Activated CD4-positive, alpha-beta memory T cell treated with anti-CD3 and anti-CD28 coated beads for 36 hours (primary cell): ENCODE results near the gene USP48. TPM values are rescaled to one million over a fixed set of nuclear protein-coding genes. Genes with fewer than 3 reads are reported as not detected.
"Not testable (repeated sequence)": the region's sequence is repeated elsewhere in the genome, so short reads cannot be mapped to it uniquely, and the experiment has no call there.

Source experiments
- CTCF ChIA-PET: fragments of 350-600 bp; sonication (Branson Sonifier 250); formaldehyde crosslinking; loops from one replicate; lab custom pipeline; 2021; ENCODE audit warnings: antibody characterized with exemption, inconsistent platforms; lab: Charles Lee
- POLR2A ChIA-PET: fragments of 350-600 bp; sonication (Branson Sonifier 250); formaldehyde crosslinking; loops from one replicate; lab custom pipeline; 2021; ENCODE audit warnings: antibody characterized with exemption; lab: Charles Lee
- DNase-seq: peaks from one replicate; pipeline ENCODE4 v3.0.0-alpha.2; 2020
- H3K27ac Mint-ChIP-seq: one replicate; pipeline ENCODE4 v1.8.0; 2021; ENCODE audit warnings: mixed read lengths
- H3K27me3 Mint-ChIP-seq: one replicate; pipeline ENCODE4 v1.8.0; 2021; ENCODE audit warnings: mixed read lengths
- H3K36me3 Mint-ChIP-seq: one replicate; pipeline ENCODE4 v1.8.0; 2021; ENCODE audit warnings: mixed read lengths
- H3K4me1 Mint-ChIP-seq: one replicate; pipeline ENCODE4 v1.8.0; 2021; ENCODE audit warnings: low read depth, mixed read lengths
- H3K4me3 Mint-ChIP-seq: one replicate; pipeline ENCODE4 v1.8.0; 2021; ENCODE audit warnings: mild to moderate bottlenecking, mixed read lengths
- H3K9me3 Mint-ChIP-seq: one replicate; pipeline ENCODE4 v1.8.0; 2021; ENCODE audit warnings: mixed read lengths
- intact Hi-C: fragments of 100-400 bp; cut with micrococcal nuclease; formaldehyde crosslinking; loops from one replicate; pipeline ENCODE4 v1.15.1; 2023
- total RNA-seq, 2 experiments: library from RNA; stranded (reverse); gene quantifications; one replicate each; pipeline ENCODE4 v1.2.3, GENCODE V29; 2021

Gene USP48
- total RNA-seq, 2 experiments from 2014 or later: 77.2 to 91.1 TPM

GRCh38 chr1:21781815-21782348 lies 1.1 kb downstream of the USP48 start:
- no peaks in the 10 kb centered on the region for H3K27me3 Mint-ChIP-seq
- H3K27ac Mint-ChIP-seq: peak overlapping the region; percentile 97
- peak overlapping the region; percentile 94 for H3K4me3 Mint-ChIP-seq
- intact Hi-C loops: loop anchor here (5.0 kb wide), 2 partner anchors 125 to 605 kb away; partner anchors contain the start of gene EIF4G3
- no peak for DNase-seq
- peaks cover 3% of the 10 kb centered on the region for H3K9me3 Mint-ChIP-seq
- H3K4me1 Mint-ChIP-seq: peaks cover 31% of the 10 kb centered on the region
- POLR2A ChIA-PET: interaction anchor here (0.5 to 3.2 kb wide), 11 partner anchors 13 to 620 kb away, joined by 3 to 23 read pairs (median 4); partner anchors contain the start of gene CDC42
- CTCF ChIA-PET: interaction anchor here (0.7 to 2.1 kb wide), 10 partner anchors 33 to 242 kb away, joined by 3 to 9 read pairs (median 3); no protein-coding TSS in a partner anchor
- peaks cover 11% of the 10 kb centered on the region for H3K36me3 Mint-ChIP-seq

GRCh38 chr1:21779613-21780521 lies 3.1 kb downstream of the USP48 start:
- peak overlapping the region; percentile 95 for H3K27ac Mint-ChIP-seq
- peaks cover 12% of the 10 kb centered on the region for H3K36me3 Mint-ChIP-seq
- ChIA-PET CTCF (no interaction called here), POLR2A (no interaction called here)
- intact Hi-C loops: loop anchor here (1.0 to 5.0 kb wide), 3 partner anchors 14 to 603 kb away; partner anchors contain the start of gene EIF4G3
- no peaks in the 10 kb centered on the region for H3K27me3 Mint-ChIP-seq
- H3K9me3 Mint-ChIP-seq: peaks cover 3% of the 10 kb centered on the region
- peak overlapping the region; percentile 74 for H3K4me3 Mint-ChIP-seq
- peaks cover 48% of the 10 kb centered on the region for H3K4me1 Mint-ChIP-seq
- peak; percentile 76 for DNase-seq

GRCh38 chr1:21778405-21778727 lies 4.6 kb downstream of the USP48 start:
- ChIA-PET CTCF (interaction anchor here (0.6 kb wide), 1 partner anchor 32 kb away, joined by 3 read pairs; no protein-coding TSS in a partner anchor), POLR2A (no interaction called here)
- no peak for DNase-seq
- H3K27ac Mint-ChIP-seq: peak overlapping the region; percentile 78
- intact Hi-C loops: no loop called here
- peak overlapping the region; percentile 9 for H3K4me3 Mint-ChIP-seq
- peaks cover 3% of the 10 kb centered on the region for H3K9me3 Mint-ChIP-seq
- H3K36me3 Mint-ChIP-seq: peaks cover 12% of the 10 kb centered on the region
- peaks cover 49% of the 10 kb centered on the region for H3K4me1 Mint-ChIP-seq
- H3K27me3 Mint-ChIP-seq: no peaks in the 10 kb centered on the region

GRCh38 chr1:21776925-21777324 lies 6.0 kb downstream of the USP48 start:
- DNase-seq, H3K4me3 Mint-ChIP-seq, H3K27ac Mint-ChIP-seq, CTCF ChIA-PET, H3K27me3 Mint-ChIP-seq, H3K9me3 Mint-ChIP-seq, intact Hi-C loops, POLR2A ChIA-PET: not testable (repeated sequence)
- Mint-ChIP-seq H3K36me3 (peaks cover 10% of the 10 kb centered on the region), H3K4me1 (peaks cover 56% of the 10 kb centered on the region)

GRCh38 chr1:21775985-21776562 lies 6.9 kb downstream of the USP48 start:
- H3K4me3 Mint-ChIP-seq: no peak overlapping the region
- peaks cover 56% of the 10 kb centered on the region for H3K4me1 Mint-ChIP-seq
- peaks cover 3% of the 10 kb centered on the region for H3K9me3 Mint-ChIP-seq
- peak overlapping the region; percentile 75 for H3K27ac Mint-ChIP-seq
- peaks cover 10% of the 10 kb centered on the region for H3K36me3 Mint-ChIP-seq
- intact Hi-C loops: no loop called here
- H3K27me3 Mint-ChIP-seq: no peaks in the 10 kb centered on the region
- ChIA-PET POLR2A (no interaction called here), CTCF (no interaction called here)
- DNase-seq: no peak

- H3K27ac Mint-ChIP-seq: peak overlapping the region; percentile 75
- peaks cover 10% of the 10 kb centered on the region for H3K36me3 Mint-ChIP-seq
- intact Hi-C loops: no loop called here
- ChIA-PET POLR2A (no interaction called here), CTCF (no interaction called here)
- no peaks in the 10 kb centered on the region for H3K27me3 Mint-ChIP-seq
- H3K9me3 Mint-ChIP-seq: peaks cover 3% of the 10 kb centered on the region
- DNase-seq: no peak
- H3K4me3 Mint-ChIP-seq: no peak overlapping the region
- peaks cover 56% of the 10 kb centered on the region for H3K4me1 Mint-ChIP-seq
Measured at GRCh38 chr1:21775550-21775914, 7.4 kb downstream of the USP48 start.

GRCh38 chr1:21774835-21775549 lies 8.0 kb downstream of the USP48 start:
- ChIA-PET POLR2A (no interaction called here), CTCF (no interaction called here)
- H3K27me3 Mint-ChIP-seq: no peaks in the 10 kb centered on the region
- peaks cover 3% of the 10 kb centered on the region for H3K9me3 Mint-ChIP-seq
- no peak for DNase-seq
- intact Hi-C loops: no loop called here
- no peak overlapping the region for H3K4me3 Mint-ChIP-seq
- H3K27ac Mint-ChIP-seq: no peak overlapping the region
- H3K36me3 Mint-ChIP-seq: peaks cover 9% of the 10 kb centered on the region
- peaks cover 54% of the 10 kb centered on the region for H3K4me1 Mint-ChIP-seq

GRCh38 chr1:21773585-21773984 lies 9.4 kb downstream of the USP48 start:
- Mint-ChIP-seq H3K27ac (peak overlapping the region; percentile 54), H3K36me3 (peaks cover 8% of the 10 kb centered on the region), H3K27me3 (no peaks in the 10 kb centered on the region), H3K4me1 (peaks cover 53% of the 10 kb centered on the region), H3K4me3 (no peak overlapping the region), H3K9me3 (peaks cover 3% of the 10 kb centered on the region)
- ChIA-PET POLR2A (no interaction called here), CTCF (no interaction called here)
- peak; percentile 43 for DNase-seq
- intact Hi-C loops: no loop called here

GRCh38 chr1:21771672-21772071 lies 11.3 kb downstream of the USP48 start:
- H3K36me3 Mint-ChIP-seq, H3K27ac Mint-ChIP-seq, intact Hi-C loops, H3K9me3 Mint-ChIP-seq, H3K27me3 Mint-ChIP-seq, DNase-seq, POLR2A ChIA-PET, H3K4me3 Mint-ChIP-seq, CTCF ChIA-PET: not testable (repeated sequence)
- peaks cover 50% of the 10 kb centered on the region for H3K4me1 Mint-ChIP-seq

GRCh38 chr1:21770602-21771001 lies 12.3 kb downstream of the USP48 start:
- H3K4me3 Mint-ChIP-seq, DNase-seq, H3K27me3 Mint-ChIP-seq, H3K27ac Mint-ChIP-seq, H3K9me3 Mint-ChIP-seq, intact Hi-C loops, H3K36me3 Mint-ChIP-seq: not testable (repeated sequence)
- ChIA-PET CTCF (interaction anchor here (0.6 kb wide), 1 partner anchor 187 kb away, joined by 4 read pairs; no protein-coding TSS in a partner anchor), POLR2A (interaction anchor here (0.6 kb wide), 1 partner anchor 302 kb away, joined by 3 read pairs; no protein-coding TSS in a partner anchor)
- H3K4me1 Mint-ChIP-seq: peaks cover 51% of the 10 kb centered on the region

- CTCF ChIA-PET: no interaction called here
Measured at GRCh38 chr1:21770201-21770600, 12.7 kb downstream of the USP48 start.

More at GRCh38 chr1:21770201-21770600, 12.7 kb downstream of the USP48 start:
- intact Hi-C loops: no loop called here
- Mint-ChIP-seq H3K36me3 (peaks cover 3% of the 10 kb centered on the region), H3K27me3 (no peaks in the 10 kb centered on the region), H3K27ac (no peak overlapping the region), H3K9me3 (no peaks in the 10 kb centered on the region), H3K4me3 (no peak overlapping the region), H3K4me1 (peaks cover 51% of the 10 kb centered on the region)
- POLR2A ChIA-PET: interaction anchor here (0.6 kb wide), 1 partner anchor 303 kb away, joined by 3 read pairs; no protein-coding TSS in a partner anchor
- no peak for DNase-seq
